HepG2 (cell line): ENCODE data around the gene ZNF585A. TPM values are rescaled to one million over a fixed set of nuclear protein-coding genes. Genes with fewer than 3 reads are reported as not detected.

Experiments
- ARNT ChIP-seq: fragments of 450-650 bp; IDR thresholded peaks from 2 replicates; pipeline ENCODE4 v1.6.1; 2017
- MIER2 ChIP-seq: IDR thresholded peaks from 2 replicates; pipeline ENCODE4 v1.6.1; 2016; ENCODE audit warnings: missing biosample characterization, missing genetic modification reagents
- POLR2G ChIP-seq: fragments of 200-400 bp; formaldehyde crosslinking; IDR thresholded peaks from 2 replicates; pipeline ENCODE4 v1.6.1; 2018; ENCODE audit warnings: mild to moderate bottlenecking, low read depth, low read length, moderate library complexity
- PRMT3 ChIP-seq: sonication (generic); formaldehyde crosslinking; IDR thresholded peaks from 2 replicates; pipeline ENCODE4 v1.8.1; 2022; ENCODE audit warnings: low read depth, mild to moderate bottlenecking, moderate library complexity, missing genetic modification reagents, borderline replicate concordance
- SOX6 ChIP-seq, 2 experiments: fragments of 450-650 bp in 1 of 2; sonication (generic) in 1 of 2; formaldehyde crosslinking in 1 of 2; IDR thresholded peaks; 2 replicates each; pipeline versions ENCODE4 v1.4.0 to v1.6.1; 2017 to 2020; ENCODE audit warnings: antibody characterized with exemption in 1 of 2, mild to moderate bottlenecking in 1 of 2, missing genetic modification reagents in 1 of 2
- XBP1 ChIP-seq: sonication (generic); formaldehyde crosslinking; IDR thresholded peaks from 2 replicates; pipeline ENCODE4 v1.5.0; 2020; ENCODE audit warnings: missing genetic modification reagents
- ZFP36L2 ChIP-seq: sonication (generic); formaldehyde crosslinking; IDR thresholded peaks from 2 replicates; pipeline ENCODE4 v1.4.0; 2020; ENCODE audit warnings: missing genetic modification reagents
- ZNF33A ChIP-seq: sonication (generic); formaldehyde crosslinking; IDR thresholded peaks from 2 replicates; pipeline ENCODE4 v1.5.1; 2020; ENCODE audit warnings: missing genetic modification reagents, mild to moderate bottlenecking, moderate library complexity, borderline replicate concordance
- ZNF446 ChIP-seq: sonication (generic); formaldehyde crosslinking; IDR thresholded peaks from 2 replicates; pipeline ENCODE4 v1.5.0; 2020; ENCODE audit warnings: mild to moderate bottlenecking, missing genetic modification reagents
- ZNF558 ChIP-seq: sonication (generic); formaldehyde crosslinking; IDR thresholded peaks from 2 replicates; pipeline ENCODE4 v1.9.0; 2022; ENCODE audit warnings: mild to moderate bottlenecking, missing genetic modification reagents, borderline replicate concordance
- polyA plus RNA-seq, 8 experiments: library from polyadenylated mRNA; depleted of rRNA in 3 of 8; stranded (reverse) in 7 of 8; unstranded in 1 of 8; fragments of >200 nt; fragmentation: Illumina TruSeq in 4 of 8; extraction: Trizol in 4 of 8; gene quantifications; 2 replicates each; pipeline versions ENCODE4 v1.2.1 to v1.2.3, GENCODE V29; 2011 to 2016; ENCODE audit warnings: low read depth in 4 of 8, missing spikeins in 1 of 8, mixed read lengths in 1 of 8; ENCODE audit not compliant: insufficient read depth in 1 of 8
- total RNA-seq, 5 experiments: library from RNA; depleted of rRNA; stranded (reverse); fragments of >200 nt; fragmentation: Illumina TruSeq; extraction: Trizol; gene quantifications; 2 replicates each; pipeline ENCODE4 v1.2.3, GENCODE V29; 2016; ENCODE audit warnings: low read depth in 1 of 5
- TF ChIP-seq, protein P1 (sequence below): sonication (generic); formaldehyde crosslinking; IDR thresholded peaks from 2 replicates; pipeline ENCODE4 v1.4.0; 2020; ENCODE audit warnings: low read depth, mild to moderate bottlenecking, missing genetic modification reagents
- TF ChIP-seq, protein P2 (sequence below): sonication (generic); formaldehyde crosslinking; IDR thresholded peaks from 2 replicates; pipeline ENCODE4 v1.8.0; 2022; ENCODE audit warnings: mild to moderate bottlenecking, missing genetic modification reagents, moderate library complexity
- TF ChIP-seq, protein P3 (sequence below): sonication (generic); formaldehyde crosslinking; IDR thresholded peaks from 2 replicates; pipeline ENCODE4 v1.5.1; 2020; ENCODE audit warnings: missing genetic modification reagents, mild to moderate bottlenecking, borderline replicate concordance
- TF ChIP-seq, protein P4 (sequence below): sonication (generic); formaldehyde crosslinking; conservative IDR thresholded peaks from 2 replicates; pipeline ENCODE4 v1.4.0; 2020; ENCODE audit warnings: missing genetic modification reagents
- TF ChIP-seq, protein P5 (sequence below): sonication (generic); formaldehyde crosslinking; IDR thresholded peaks from 2 replicates; pipeline ENCODE4 v1.5.0; 2020; ENCODE audit warnings: missing genetic modification reagents
- TF ChIP-seq, protein P6 (sequence below): sonication (generic); formaldehyde crosslinking; IDR thresholded peaks from 2 replicates; pipeline ENCODE4 v1.4.0; 2020; ENCODE audit warnings: missing genetic modification reagents, borderline replicate concordance

ZNF585A gene
- total and polyA plus RNA-seq, 2 of the 13 experiments (the other 11 are each of a cell fraction or from before 2014, with no cell fraction given): 7.1 to 8.5 TPM

DNA sequence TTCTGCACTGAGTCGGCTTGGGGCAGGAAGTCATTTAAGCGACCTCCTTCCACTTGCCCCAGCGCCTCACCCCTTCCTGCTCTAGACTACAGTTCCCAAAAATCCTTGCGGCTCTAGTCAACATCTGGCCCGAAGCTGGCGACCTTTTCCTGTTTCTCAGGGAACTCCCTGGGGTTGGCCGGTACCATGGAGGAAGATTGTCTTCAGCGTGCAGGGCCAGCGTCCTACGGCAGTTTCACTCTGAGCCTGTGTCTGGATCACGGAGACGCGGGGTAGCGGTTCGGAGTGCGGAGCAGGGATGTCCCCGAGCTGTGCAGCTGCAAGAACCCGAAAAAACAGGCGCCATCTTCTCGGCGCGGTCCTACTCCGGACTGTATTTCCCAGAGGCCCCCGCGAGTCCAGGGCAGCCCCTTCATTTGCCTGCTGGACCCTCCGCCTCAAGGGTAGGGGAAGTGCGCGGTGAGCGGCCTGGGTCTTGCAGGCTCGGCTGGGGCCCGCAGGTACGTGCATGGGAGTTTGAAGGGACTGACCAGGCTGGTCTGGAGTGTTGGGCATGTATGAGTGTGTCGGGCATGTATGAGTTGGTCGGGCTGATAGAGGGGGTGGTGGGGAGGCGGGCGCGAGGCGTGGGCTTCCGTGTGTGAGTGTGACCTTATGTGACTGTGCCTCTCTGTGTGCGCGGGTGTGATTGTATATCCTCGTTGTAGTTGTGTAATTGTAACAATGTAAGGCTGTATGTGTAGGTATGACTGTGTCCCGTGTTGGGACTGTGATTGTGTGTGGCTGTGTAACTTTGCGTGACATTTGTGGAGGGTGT lies 45.5 kb upstream of the ZNF585A start, which contains the start of gene ZNF383 (continued):
- TF ChIP-seq, protein P1, sequence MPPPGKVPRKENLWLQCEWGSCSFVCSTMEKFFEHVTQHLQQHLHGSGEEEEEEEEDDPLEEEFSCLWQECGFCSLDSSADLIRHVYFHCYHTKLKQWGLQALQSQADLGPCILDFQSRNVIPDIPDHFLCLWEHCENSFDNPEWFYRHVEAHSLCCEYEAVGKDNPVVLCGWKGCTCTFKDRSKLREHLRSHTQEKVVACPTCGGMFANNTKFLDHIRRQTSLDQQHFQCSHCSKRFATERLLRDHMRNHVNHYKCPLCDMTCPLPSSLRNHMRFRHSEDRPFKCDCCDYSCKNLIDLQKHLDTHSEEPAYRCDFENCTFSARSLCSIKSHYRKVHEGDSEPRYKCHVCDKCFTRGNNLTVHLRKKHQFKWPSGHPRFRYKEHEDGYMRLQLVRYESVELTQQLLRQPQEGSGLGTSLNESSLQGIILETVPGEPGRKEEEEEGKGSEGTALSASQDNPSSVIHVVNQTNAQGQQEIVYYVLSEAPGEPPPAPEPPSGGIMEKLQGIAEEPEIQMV: no peak
- no peak for TF ChIP-seq PRMT3 (CRISPR knock-in tag)
- TF ChIP-seq ZNF33A (CRISPR knock-in tag): no peak
- no peak for TF ChIP-seq ZFP36L2 (CRISPR knock-in tag)
- peak; percentile 76; the same call in 1 of the 2 replicates for TF ChIP-seq ZNF558 (CRISPR knock-in tag)
- no peak for TF ChIP-seq XBP1
- no peak for TF ChIP-seq MIER2 (CRISPR knock-in tag)
- TF ChIP-seq, protein P2, sequence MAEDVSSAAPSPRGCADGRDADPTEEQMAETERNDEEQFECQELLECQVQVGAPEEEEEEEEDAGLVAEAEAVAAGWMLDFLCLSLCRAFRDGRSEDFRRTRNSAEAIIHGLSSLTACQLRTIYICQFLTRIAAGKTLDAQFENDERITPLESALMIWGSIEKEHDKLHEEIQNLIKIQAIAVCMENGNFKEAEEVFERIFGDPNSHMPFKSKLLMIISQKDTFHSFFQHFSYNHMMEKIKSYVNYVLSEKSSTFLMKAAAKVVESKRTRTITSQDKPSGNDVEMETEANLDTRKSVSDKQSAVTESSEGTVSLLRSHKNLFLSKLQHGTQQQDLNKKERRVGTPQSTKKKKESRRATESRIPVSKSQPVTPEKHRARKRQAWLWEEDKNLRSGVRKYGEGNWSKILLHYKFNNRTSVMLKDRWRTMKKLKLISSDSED (CRISPR knock-in tag): no peak
- peak; percentile 88 for TF ChIP-seq POLR2G
- TF ChIP-seq SOX6 (IDR thresholded peaks at IDR 0.05): no peak
- no peak; the same call in none of the 2 replicates for TF ChIP-seq SOX6 (CRISPR knock-in tag; IDR thresholded peaks at IDR 0.05)
- TF ChIP-seq ARNT: no peak
- TF ChIP-seq, protein P3, sequence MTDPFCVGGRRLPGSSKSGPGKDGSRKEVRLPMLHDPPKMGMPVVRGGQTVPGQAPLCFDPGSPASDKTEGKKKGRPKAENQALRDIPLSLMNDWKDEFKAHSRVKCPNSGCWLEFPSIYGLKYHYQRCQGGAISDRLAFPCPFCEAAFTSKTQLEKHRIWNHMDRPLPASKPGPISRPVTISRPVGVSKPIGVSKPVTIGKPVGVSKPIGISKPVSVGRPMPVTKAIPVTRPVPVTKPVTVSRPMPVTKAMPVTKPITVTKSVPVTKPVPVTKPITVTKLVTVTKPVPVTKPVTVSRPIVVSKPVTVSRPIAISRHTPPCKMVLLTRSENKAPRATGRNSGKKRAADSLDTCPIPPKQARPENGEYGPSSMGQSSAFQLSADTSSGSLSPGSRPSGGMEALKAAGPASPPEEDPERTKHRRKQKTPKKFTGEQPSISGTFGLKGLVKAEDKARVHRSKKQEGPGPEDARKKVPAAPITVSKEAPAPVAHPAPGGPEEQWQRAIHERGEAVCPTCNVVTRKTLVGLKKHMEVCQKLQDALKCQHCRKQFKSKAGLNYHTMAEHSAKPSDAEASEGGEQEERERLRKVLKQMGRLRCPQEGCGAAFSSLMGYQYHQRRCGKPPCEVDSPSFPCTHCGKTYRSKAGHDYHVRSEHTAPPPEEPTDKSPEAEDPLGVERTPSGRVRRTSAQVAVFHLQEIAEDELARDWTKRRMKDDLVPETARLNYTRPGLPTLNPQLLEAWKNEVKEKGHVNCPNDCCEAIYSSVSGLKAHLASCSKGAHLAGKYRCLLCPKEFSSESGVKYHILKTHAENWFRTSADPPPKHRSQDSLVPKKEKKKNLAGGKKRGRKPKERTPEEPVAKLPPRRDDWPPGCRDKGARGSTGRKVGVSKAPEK: no peak
- TF ChIP-seq, protein P4, sequence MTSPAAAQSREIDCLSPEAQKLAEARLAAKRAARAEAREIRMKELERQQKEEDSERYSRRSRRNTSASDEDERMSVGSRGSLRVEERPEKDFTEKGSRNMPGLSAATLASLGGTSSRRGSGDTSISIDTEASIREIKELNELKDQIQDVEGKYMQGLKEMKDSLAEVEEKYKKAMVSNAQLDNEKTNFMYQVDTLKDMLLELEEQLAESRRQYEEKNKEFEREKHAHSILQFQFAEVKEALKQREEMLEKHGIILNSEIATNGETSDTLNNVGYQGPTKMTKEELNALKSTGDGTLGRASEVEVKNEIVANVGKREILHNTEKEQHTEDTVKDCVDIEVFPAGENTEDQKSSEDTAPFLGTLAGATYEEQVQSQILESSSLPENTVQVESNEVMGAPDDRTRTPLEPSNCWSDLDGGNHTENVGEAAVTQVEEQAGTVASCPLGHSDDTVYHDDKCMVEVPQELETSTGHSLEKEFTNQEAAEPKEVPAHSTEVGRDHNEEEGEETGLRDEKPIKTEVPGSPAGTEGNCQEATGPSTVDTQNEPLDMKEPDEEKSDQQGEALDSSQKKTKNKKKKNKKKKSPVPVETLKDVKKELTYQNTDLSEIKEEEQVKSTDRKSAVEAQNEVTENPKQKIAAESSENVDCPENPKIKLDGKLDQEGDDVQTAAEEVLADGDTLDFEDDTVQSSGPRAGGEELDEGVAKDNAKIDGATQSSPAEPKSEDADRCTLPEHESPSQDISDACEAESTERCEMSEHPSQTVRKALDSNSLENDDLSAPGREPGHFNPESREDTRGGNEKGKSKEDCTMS (CRISPR knock-in tag): no peak
- TF ChIP-seq ZNF446 (CRISPR knock-in tag): no peak
- TF ChIP-seq, protein P5, sequence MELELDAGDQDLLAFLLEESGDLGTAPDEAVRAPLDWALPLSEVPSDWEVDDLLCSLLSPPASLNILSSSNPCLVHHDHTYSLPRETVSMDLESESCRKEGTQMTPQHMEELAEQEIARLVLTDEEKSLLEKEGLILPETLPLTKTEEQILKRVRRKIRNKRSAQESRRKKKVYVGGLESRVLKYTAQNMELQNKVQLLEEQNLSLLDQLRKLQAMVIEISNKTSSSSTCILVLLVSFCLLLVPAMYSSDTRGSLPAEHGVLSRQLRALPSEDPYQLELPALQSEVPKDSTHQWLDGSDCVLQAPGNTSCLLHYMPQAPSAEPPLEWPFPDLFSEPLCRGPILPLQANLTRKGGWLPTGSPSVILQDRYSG (CRISPR knock-in tag): no peak
- TF ChIP-seq, protein P6, sequence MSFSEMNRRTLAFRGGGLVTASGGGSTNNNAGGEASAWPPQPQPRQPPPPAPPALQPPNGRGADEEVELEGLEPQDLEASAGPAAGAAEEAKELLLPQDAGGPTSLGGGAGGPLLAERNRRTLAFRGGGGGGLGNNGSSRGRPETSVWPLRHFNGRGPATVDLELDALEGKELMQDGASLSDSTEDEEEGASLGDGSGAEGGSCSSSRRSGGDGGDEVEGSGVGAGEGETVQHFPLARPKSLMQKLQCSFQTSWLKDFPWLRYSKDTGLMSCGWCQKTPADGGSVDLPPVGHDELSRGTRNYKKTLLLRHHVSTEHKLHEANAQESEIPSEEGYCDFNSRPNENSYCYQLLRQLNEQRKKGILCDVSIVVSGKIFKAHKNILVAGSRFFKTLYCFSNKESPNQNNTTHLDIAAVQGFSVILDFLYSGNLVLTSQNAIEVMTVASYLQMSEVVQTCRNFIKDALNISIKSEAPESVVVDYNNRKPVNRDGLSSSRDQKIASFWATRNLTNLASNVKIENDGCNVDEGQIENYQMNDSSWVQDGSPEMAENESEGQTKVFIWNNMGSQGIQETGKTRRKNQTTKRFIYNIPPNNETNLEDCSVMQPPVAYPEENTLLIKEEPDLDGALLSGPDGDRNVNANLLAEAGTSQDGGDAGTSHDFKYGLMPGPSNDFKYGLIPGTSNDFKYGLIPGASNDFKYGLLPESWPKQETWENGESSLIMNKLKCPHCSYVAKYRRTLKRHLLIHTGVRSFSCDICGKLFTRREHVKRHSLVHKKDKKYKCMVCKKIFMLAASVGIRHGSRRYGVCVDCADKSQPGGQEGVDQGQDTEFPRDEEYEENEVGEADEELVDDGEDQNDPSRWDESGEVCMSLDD (CRISPR knock-in tag): no peak
